GM18508 (cell line): ENCODE measurements around the gene ARSG.

Experiments
- ATAC-seq: cut with Tn5 transposase; IDR thresholded peaks from one replicate; pipeline ENCODE4 v1.9.1; 2021; ENCODE audit warnings: moderate number of reproducible peaks; ENCODE audit not compliant: insufficient read depth, unreplicated experiment

Gene ARSG

DNA sequence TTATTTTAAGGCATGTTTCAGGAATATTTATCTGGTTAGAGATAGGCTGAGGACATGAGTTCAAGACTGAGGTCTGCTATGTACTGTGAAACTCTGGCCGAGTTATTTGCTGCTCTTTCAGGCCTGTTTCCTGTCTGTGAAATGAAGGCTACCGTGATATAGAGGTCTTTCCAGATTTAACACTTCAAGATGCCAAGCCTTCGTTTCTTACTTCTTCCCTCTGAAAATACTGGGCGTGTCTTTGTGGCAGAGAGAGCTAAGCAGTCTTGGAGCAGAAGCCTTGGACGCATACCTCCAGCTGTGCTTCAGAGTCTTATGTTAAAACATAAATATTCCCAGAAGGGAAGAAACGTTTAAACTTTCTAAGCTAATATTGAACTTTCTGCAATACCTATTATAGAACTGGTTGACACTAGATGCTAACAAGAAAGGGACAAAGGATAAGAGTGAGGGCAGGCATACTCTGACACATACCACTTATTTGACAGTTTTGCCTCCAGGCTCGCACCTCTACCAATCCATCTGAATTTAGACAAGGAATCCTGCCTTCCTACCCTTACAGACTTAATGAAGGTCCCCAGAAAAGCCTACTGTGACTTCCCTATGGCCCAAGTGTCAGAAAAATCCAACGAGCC is 148.5 kb downstream of the ARSG start:
- no peak for ATAC-seq

GRCh38 chr17:68440526-68440925 is 149.2 kb downstream of the ARSG start:
- ATAC-seq = no peak

DNA sequence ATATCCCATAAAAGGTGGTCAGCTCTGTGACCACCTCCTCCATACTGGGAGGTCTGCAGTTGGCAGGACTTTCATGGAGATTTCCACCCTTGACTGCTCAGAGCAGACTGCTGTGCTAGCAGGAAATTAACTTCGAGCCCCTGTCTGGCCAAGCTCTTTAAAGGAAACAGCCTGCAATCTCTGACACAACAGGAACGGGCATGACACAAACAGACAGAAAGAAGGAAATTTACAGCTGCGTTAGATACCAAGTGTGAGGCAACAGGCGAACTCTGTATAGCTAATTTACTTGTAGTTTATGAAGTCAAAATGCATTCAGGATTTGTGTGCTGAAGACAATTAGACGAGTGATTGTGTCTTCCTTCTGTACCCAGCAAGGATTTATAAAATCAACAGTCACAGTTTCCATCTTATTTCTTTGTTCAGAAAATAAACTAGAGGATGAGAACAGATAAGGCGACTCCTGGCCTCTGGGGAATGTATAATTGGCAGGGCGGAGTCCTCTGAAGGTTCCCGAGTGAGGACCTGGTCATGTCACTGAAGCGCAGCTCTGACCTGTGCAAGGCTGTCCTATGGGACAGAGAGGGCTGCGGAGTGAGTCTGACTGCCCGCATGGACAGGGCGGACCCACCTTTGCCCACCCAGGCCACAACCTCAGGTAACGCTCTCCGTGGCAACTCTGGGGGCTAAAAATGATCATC is 149.9 kb downstream of the ARSG start:
- ATAC-seq = no peak

DNA sequence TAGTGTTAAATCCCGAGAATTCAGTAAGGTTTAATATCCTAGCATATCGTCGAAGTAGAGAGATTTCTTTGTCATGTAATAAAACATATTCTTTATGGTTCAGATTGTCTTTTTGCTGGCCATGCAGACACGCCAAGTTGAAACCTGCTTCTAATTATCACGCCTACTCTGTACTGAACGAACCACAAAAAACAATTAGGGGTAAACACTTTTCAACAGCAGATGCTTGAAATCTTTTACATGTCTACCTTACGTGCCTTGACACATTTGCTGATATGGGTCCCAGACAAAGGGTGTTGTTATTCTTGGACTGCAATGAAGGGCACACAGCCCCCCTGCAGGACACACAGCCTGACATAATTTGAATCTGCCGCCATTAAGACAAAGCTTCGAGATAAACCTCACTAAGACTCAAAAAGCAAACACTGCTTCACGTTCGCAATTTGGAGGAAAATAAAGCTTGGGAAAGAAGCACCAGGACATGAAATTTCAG is 152.7 kb downstream of the ARSG start:
- no peak for ATAC-seq

DNA sequence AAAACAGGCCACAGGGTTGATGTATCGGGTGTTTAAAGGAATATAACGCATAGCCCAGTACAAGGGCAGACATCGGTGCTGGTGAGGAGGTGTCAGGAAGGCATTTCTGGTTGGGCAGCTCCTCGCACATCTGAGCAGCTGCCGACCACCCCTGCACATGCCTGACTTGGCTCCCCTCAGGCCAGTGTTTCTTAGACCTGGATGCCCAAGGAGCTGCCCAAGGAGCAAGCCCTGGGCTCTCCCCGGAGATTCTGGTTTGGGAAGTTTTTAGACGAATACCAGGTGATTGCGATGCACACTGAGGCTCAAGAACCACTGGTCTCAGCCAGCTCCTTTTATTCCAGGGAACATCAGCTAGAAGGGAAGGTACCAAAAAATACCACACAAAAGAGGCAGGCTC is 154.4 kb downstream of the ARSG start:
- ATAC-seq = no peak

GRCh38 chr17:68446626-68447041 is 155.3 kb downstream of the ARSG start:
- no peak for ATAC-seq

- ATAC-seq = no peak
Measured at GRCh38 chr17:68449021-68449739, 157.9 kb downstream of the ARSG start.

- ATAC-seq = no peak
Measured at GRCh38 chr17:68450391-68450790, 159.1 kb downstream of the ARSG start.

GRCh38 chr17:68450801-68451200 is 159.5 kb downstream of the ARSG start:
- no peak for ATAC-seq

GRCh38 chr17:68451670-68452354 is 160.5 kb downstream of the ARSG start:
- no peak for ATAC-seq

DNA sequence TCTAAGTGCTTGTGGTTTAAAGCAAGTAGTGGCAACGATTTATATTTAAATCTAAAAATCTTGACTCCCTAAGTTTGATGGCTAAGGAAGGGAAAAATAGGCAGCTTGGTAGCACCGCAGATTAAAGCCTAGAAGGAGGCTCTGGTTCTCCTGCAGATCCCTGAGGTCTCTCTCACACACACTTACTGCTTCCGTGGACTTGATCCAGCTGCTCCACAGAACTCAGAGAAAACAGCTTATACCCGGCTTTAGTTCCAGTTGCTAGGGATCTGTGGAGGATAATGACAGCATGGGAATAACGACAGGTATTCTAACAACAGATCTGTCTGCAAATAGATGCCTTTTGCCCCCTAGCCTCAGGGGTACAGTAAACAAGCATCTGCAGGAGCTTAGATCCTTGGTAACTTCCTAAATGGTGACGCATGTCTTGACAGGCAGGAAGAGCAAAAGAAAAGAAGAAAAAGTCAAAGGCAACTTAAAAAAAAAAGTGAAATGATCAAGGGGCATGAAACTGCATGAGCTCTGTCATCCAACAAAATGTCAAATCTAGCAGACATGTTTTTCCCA is 161.5 kb downstream of the ARSG start:
- ATAC-seq = no peak

- ATAC-seq = no peak
Measured at GRCh38 chr17:68453991-68454665, 162.8 kb downstream of the ARSG start.

DNA sequence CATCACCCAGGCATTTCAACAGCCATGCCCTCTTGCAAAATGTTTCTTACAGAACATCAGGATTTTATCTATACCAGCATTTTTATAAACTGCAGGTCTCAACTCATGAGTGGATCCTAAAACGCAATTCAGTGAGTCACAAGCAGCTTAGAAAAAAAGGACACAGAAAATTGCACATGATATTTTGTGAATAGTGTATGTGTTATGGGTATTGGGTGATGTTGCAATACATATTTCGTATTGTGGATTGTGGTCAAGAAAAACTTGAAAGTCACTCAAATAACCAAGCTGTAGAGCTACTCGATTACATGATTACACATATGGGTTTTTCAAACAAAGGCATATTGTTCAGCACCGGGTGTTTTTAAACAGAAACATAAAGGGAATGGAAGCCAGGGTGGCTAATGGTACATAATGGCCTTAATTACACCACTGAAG is 164.6 kb downstream of the ARSG start:
- no peak for ATAC-seq

GRCh38 chr17:68456339-68457167 is 165.3 kb downstream of the ARSG start:
- ATAC-seq = no peak

DNA sequence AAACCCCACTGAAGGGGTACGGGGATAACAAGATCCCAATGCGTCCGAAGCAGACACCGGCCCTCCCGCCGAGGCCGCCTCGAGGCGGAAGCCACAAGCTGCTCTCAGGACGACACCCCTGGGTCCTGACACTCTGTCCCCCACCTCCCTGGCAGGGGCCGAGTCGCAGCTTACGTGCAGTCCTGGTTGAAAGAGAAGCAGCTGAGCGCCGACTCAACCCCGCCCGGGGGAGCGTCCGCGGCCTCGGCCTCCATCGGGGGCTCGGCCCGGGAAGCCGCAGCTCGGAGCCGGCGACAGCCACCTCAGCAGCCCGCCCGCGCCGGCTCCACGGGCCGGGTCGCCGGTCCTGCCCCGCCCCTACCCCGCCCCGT is 165.9 kb downstream of the ARSG start, which contains the start of gene WIPI1:
Gene WIPI1, minus strand, starts transcription at position 329 of the 371 bp plus-strand sequence. Its CDS starts 75 bp downstream, at position 254.
- peak; percentile 8 for ATAC-seq

DNA sequence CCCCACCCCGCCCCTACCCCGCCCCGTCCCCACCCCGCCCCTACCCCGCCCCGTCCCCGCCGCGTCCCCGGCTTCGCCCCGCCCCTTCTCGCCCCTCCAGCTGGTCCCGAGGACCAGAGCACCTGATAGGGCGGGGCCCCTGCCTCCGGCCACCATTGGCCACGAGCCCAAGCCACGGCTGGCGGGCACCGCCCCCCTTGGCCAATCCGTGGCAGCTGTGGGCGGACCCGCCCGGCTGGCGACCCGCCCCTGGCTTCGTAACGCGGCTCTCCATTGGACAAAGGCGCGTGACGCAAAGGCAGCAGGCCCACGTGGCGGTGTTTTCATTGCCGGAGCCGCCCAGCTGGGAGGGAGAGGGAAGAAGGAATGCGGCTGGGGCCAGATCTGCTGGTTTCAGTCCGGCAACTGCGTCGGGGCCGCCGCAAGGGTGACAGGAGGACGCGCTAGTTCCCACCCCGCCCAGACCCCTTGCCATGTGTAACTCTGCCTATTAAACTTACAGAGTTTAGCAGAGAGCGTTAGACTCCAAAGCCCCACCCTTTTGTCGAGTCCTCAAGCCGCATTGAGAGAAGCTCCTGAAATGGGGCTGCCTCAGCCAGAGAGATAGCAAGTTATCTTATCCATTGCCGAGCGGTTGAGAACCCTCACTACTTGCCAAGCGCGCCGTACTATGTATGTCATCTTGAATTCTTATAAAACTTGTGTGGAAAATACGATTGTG is 166.4 kb downstream of the ARSG start:
- peak; percentile 46 for ATAC-seq

- ATAC-seq = no peak
Measured at GRCh38 chr17:68458260-68459036, 167.2 kb downstream of the ARSG start.
